A549 (cell line): Measurements from ENCODE around the gene ZNF595.

Experiments
- BHLHE40 ChIP-seq: IDR thresholded peaks from 2 replicates; pipeline ENCODE4 v1.6.1; 2012; ENCODE audit warnings: low read depth, low read length, inconsistent platforms
- CTCF ChIP-seq: fragments of >200 bp; sonication (Bioruptor Twin); formaldehyde crosslinking; IDR thresholded peaks from 3 replicates; pipeline ENCODE4 v1.5.1; 2016
- MAFK ChIP-seq: fragments of 450-650 bp; IDR thresholded peaks from 2 replicates; pipeline ENCODE4 v1.6.1; 2014; ENCODE audit not compliant: partially characterized antibody
- MAX ChIP-seq: IDR thresholded peaks from 2 replicates; pipeline ENCODE4 v1.6.1; 2012
- PBX3 ChIP-seq: IDR thresholded peaks from 2 replicates; pipeline ENCODE4 v1.6.1; 2012
- POLR2A ChIP-seq: IDR thresholded peaks from 2 replicates; pipeline ENCODE4 v1.6.1; 2012; ENCODE audit warnings: mild to moderate bottlenecking, low read length
- RAD21 ChIP-seq, 2 experiments: fragments of >200 bp in 1 of 2; sonication (Bioruptor Twin) in 1 of 2; formaldehyde crosslinking in 1 of 2; IDR thresholded peaks in 1 of 2; conservative IDR thresholded peaks in 1 of 2; 2 replicates in 1 of 2; 3 replicates in 1 of 2; pipeline ENCODE4 v1.6.1; 2012 to 2018; ENCODE audit warnings: inconsistent platforms in 1 of 2
- REST ChIP-seq: fragments of 200-600 bp; sonication (generic); IDR thresholded peaks from 2 replicates; pipeline ENCODE4 v1.6.1; 2016; ENCODE audit warnings: antibody characterized with exemption, mild to moderate bottlenecking, moderate library complexity
- SREBF2 ChIP-seq: fragments of 450-650 bp; IDR thresholded peaks from 2 replicates; pipeline ENCODE4 v1.6.1; 2014; ENCODE audit warnings: mild to moderate bottlenecking, moderate library complexity
- USF2 ChIP-seq: fragments of 450-650 bp; IDR thresholded peaks from 2 replicates; pipeline ENCODE4 v1.6.1; 2014; ENCODE audit warnings: antibody characterized with exemption

GRCh38 chr4:124275-125081 is 71.4 kb downstream of the ZNF595 start, which contains the start of gene ZNF718:
- TF ChIP-seq MAX (peak; percentile 77), CTCF (no peak), RAD21 (conservative IDR thresholded peaks at IDR 0.05 in 1 of 2, IDR thresholded peaks at IDR 0.05 in 1 of 2) (no peak), USF2 (no peak), PBX3 (peak; percentile 97), POLR2A (peak; percentile 33; the same call in 1 of the 2 replicates), SREBF2 (no peak), MAFK (no peak), REST (no peak), BHLHE40 (no peak)
